GM19043 (cell line): ENCODE measurements around the gene CEP112.
A peak's percentile ranks its signal among the peaks of the same experiment; 100 is the strongest.

Experiments
- ATAC-seq: cut with Tn5 transposase; IDR thresholded peaks from one replicate; pipeline ENCODE4 v1.9.1; 2021; ENCODE audit warnings: low read depth; ENCODE audit not compliant: unreplicated experiment

CEP112 gene

GRCh38 chr17:66191593-66192377 is at the start of gene CEP112:
CEP112 (minus strand) TSS chr17:66192133.
- peak; percentile 56 for ATAC-seq

GRCh38 chr17:66240630-66241029 is 48.7 kb upstream of the CEP112 start:
- ATAC-seq, result no peak

GRCh38 chr17:66240013-66240412 is 48.1 kb upstream of the CEP112 start:
- ATAC-seq, result no peak

GRCh38 chr17:66235377-66235994 is 43.6 kb upstream of the CEP112 start:
- ATAC-seq, result no peak

GRCh38 chr17:66234611-66235010 is 42.7 kb upstream of the CEP112 start:
- ATAC-seq, result no peak

GRCh38 chr17:66233023-66233753 is 41.3 kb upstream of the CEP112 start:
- ATAC-seq, result no peak

- no peak for ATAC-seq
These were observed 39.1 kb upstream of the CEP112 start for GRCh38 chr17:66230922-66231591.

GRCh38 chr17:66229783-66230538 is 38.0 kb upstream of the CEP112 start:
- no peak for ATAC-seq

GRCh38 chr17:66228887-66229782 is 37.2 kb upstream of the CEP112 start, which contains the start of gene APOH:
APOH (minus strand) TSS chr17:66229415; CDS start chr17:66229379, 36 bp downstream.
- ATAC-seq, result no peak

GRCh38 chr17:66227212-66228045 is 35.5 kb upstream of the CEP112 start:
- ATAC-seq, result no peak

- no peak for ATAC-seq
These were observed 30.9 kb upstream of the CEP112 start for GRCh38 chr17:66222798-66223350.

- no peak for ATAC-seq
These were observed 30.0 kb upstream of the CEP112 start for GRCh38 chr17:66221755-66222530.

GRCh38 chr17:66221343-66221742 is 29.4 kb upstream of the CEP112 start:
- ATAC-seq, result no peak

GRCh38 chr17:66220079-66220835 is 28.3 kb upstream of the CEP112 start:
- ATAC-seq, result no peak

- ATAC-seq, result no peak
These were observed 23.6 kb upstream of the CEP112 start for GRCh38 chr17:66215529-66215911.

GRCh38 chr17:66214884-66215528 is 23.1 kb upstream of the CEP112 start:
- no peak for ATAC-seq
